ENCODE results near the gene RAB11A. TPM values are rescaled to one million over a fixed set of nuclear protein-coding genes. Genes with fewer than 3 reads are reported as not detected.
A peak's percentile ranks its signal among the peaks of the same experiment; 100 is the strongest.

Gene RAB11A
- total and polyA plus RNA-seq, 2 donors (not counting 3 experiments of a cell fraction or from before 2014, with no cell fraction given): 239 to 250 TPM

- DNase-seq (ENCODE audit: low read depth, low spot score) (no peak), FAIRE-seq (no peak)
- no peaks in the 10 kb centered on the region for H3K36me3 ChIP-seq (ENCODE audit: control insufficient read depth in 2 of 2, extremely low read depth in 1 of 2, insufficient read depth in 2 of 2, low read length in 2 of 2)
- no peaks in the 10 kb centered on the region for H3K79me2 ChIP-seq (ENCODE audit: control insufficient read depth, insufficient read depth, low read length)
- H3K9me3 ChIP-seq (replicated peaks; ENCODE audit: control insufficient read depth, insufficient read depth, low read length): no peaks in the 10 kb centered on the region
- H3K27ac ChIP-seq (ENCODE audit: insufficient read depth, low read depth, low read length): no peak overlapping the region
- TF ChIP-seq POLR2A (IDR thresholded peaks at IDR 0.05; ENCODE audit: low read depth, low read length): no peak
- TF ChIP-seq EZH2 (IDR thresholded peaks at IDR 0.05; ENCODE audit: borderline replicate concordance, low read depth, low read length, severe bottlenecking): no peak
- TF ChIP-seq JUN (IDR thresholded peaks at IDR 0.05; ENCODE audit: borderline replicate concordance, insufficient read depth, insufficient read length, low read depth): no peak
- TF ChIP-seq CTCF (IDR thresholded peaks at IDR 0.05; ENCODE audit: extremely low read depth in 1 of 2, insufficient read depth in 1 of 2, low read depth in 1 of 2, low read length in 2 of 2): no peak
- no peak for TF ChIP-seq POLR2AphosphoS5 (IDR thresholded peaks at IDR 0.05; ENCODE audit: insufficient read depth, low read depth, low read length)
- TF ChIP-seq FOS (IDR thresholded peaks at IDR 0.05; ENCODE audit: borderline replicate concordance, insufficient read depth, low read length): no peak
- TF ChIP-seq MYC (IDR thresholded peaks at IDR 0.05; ENCODE audit: low read depth, low read length): no peak
- TF ChIP-seq GATA2 (IDR thresholded peaks at IDR 0.05; ENCODE audit: insufficient read depth, insufficient read length, low read depth, low read length): no peak
- no peak for TF ChIP-seq MAX (IDR thresholded peaks at IDR 0.05; ENCODE audit: insufficient read depth, insufficient read length)
- H3K27me3 ChIP-seq (ENCODE audit: control insufficient read depth in 2 of 2, insufficient read depth in 2 of 2, low read length in 2 of 2): no peaks in the 10 kb centered on the region
- intact Hi-C loops (cut with micrococcal nuclease): no loop called here
- BruUV-seq (replicated peaks): no TSS peak
- no peaks in the 10 kb centered on the region for H3K9me1 ChIP-seq (replicated peaks; ENCODE audit: control insufficient read depth, extremely low read depth, insufficient read depth, low read length)
- H3K4me1 ChIP-seq (ENCODE audit: control insufficient read depth, extremely low read depth, insufficient read depth, low read length): no peaks in the 10 kb centered on the region
- H4K20me1 ChIP-seq (replicated peaks; ENCODE audit: control insufficient read depth, extremely low read depth, insufficient read depth, low read length): no peaks in the 10 kb centered on the region
- dilution Hi-C loops (cut with MboI; ENCODE audit: extremely low pct_ligation_motif_present, low sequenced_read_pairs): no loop called here
- ChIA-PET POLR2A (interaction anchor here (0.6 kb wide), 1 partner anchor 49 kb away, joined by 4 read pairs; no protein-coding TSS in a partner anchor), CTCF (interaction anchor here (0.5 to 1.5 kb wide), 24 partner anchors 10 to 252 kb away, joined by 3 to 8 read pairs (median 4); partner anchors contain the start of genes DENND4A and INTS14)
- no peak overlapping the region for H3K4me3 ChIP-seq (replicated peaks in 1 of 3; ENCODE audit: insufficient read depth in 1 of 3, low read depth in 1 of 3, low read length in 3 of 3)
- H2AFZ ChIP-seq (ENCODE audit: low read depth, low read length): peak overlapping the region; percentile 54
- no peak overlapping the region for H3K9ac ChIP-seq (replicated peaks; ENCODE audit: extremely low read depth, insufficient read depth, low read length)
- H3K4me2 ChIP-seq (ENCODE audit: insufficient read depth, low read length): peak overlapping the region; percentile 25
Measured at GRCh38 chr15:65863106-65863505, 6.2 kb upstream of the RAB11A start.

Data from endothelial cell of umbilical vein (primary cell).